Kidney epithelial cell (primary cell): ENCODE measurements around the gene IGSF1. TPM values are rescaled to one million over a fixed set of nuclear protein-coding genes. Genes with fewer than 3 reads are reported as not detected.

Experiments
- DNase-seq: peaks from one replicate; pipeline ENCODE4 v3.0.0-alpha.2; 2010; ENCODE audit warnings: low read depth
- H3K27me3 ChIP-seq: 2 replicates; pipeline ENCODE4 v1.6.0; 2011; ENCODE audit warnings: low read length; ENCODE audit not compliant: control insufficient read depth, insufficient read depth
- H3K36me3 ChIP-seq: 2 replicates; pipeline ENCODE4 v1.5.1; 2011; ENCODE audit warnings: low read length; ENCODE audit not compliant: control insufficient read depth, insufficient read depth
- H3K4me3 ChIP-seq: 2 replicates; pipeline ENCODE4 v1.5.1; 2011; ENCODE audit warnings: low read depth, mild to moderate bottlenecking, control low read depth, low read length
- total RNA-seq: library from RNA; depleted of rRNA; stranded (reverse); fragments of >200 nt; gene quantifications from 2 replicates; pipeline ENCODE4 v1.2.3, GENCODE V29; 2015
- TF ChIP-seq, protein P1 (sequence below): IDR thresholded peaks from 2 replicates; pipeline ENCODE4 v1.5.1; 2011; ENCODE audit warnings: mild to moderate bottlenecking, moderate library complexity, low read length, control low read depth, inconsistent platforms; ENCODE audit not compliant: insufficient read depth, poor library complexity, severe bottlenecking

The IGSF1 gene, protein sequence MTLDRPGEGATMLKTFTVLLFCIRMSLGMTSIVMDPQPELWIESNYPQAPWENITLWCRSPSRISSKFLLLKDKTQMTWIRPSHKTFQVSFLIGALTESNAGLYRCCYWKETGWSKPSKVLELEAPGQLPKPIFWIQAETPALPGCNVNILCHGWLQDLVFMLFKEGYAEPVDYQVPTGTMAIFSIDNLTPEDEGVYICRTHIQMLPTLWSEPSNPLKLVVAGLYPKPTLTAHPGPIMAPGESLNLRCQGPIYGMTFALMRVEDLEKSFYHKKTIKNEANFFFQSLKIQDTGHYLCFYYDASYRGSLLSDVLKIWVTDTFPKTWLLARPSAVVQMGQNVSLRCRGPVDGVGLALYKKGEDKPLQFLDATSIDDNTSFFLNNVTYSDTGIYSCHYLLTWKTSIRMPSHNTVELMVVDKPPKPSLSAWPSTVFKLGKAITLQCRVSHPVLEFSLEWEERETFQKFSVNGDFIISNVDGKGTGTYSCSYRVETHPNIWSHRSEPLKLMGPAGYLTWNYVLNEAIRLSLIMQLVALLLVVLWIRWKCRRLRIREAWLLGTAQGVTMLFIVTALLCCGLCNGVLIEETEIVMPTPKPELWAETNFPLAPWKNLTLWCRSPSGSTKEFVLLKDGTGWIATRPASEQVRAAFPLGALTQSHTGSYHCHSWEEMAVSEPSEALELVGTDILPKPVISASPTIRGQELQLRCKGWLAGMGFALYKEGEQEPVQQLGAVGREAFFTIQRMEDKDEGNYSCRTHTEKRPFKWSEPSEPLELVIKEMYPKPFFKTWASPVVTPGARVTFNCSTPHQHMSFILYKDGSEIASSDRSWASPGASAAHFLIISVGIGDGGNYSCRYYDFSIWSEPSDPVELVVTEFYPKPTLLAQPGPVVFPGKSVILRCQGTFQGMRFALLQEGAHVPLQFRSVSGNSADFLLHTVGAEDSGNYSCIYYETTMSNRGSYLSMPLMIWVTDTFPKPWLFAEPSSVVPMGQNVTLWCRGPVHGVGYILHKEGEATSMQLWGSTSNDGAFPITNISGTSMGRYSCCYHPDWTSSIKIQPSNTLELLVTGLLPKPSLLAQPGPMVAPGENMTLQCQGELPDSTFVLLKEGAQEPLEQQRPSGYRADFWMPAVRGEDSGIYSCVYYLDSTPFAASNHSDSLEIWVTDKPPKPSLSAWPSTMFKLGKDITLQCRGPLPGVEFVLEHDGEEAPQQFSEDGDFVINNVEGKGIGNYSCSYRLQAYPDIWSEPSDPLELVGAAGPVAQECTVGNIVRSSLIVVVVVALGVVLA (N-terminal part only)
- 0.13 and 0.27 TPM in 2 replicates for total RNA-seq

DNA sequence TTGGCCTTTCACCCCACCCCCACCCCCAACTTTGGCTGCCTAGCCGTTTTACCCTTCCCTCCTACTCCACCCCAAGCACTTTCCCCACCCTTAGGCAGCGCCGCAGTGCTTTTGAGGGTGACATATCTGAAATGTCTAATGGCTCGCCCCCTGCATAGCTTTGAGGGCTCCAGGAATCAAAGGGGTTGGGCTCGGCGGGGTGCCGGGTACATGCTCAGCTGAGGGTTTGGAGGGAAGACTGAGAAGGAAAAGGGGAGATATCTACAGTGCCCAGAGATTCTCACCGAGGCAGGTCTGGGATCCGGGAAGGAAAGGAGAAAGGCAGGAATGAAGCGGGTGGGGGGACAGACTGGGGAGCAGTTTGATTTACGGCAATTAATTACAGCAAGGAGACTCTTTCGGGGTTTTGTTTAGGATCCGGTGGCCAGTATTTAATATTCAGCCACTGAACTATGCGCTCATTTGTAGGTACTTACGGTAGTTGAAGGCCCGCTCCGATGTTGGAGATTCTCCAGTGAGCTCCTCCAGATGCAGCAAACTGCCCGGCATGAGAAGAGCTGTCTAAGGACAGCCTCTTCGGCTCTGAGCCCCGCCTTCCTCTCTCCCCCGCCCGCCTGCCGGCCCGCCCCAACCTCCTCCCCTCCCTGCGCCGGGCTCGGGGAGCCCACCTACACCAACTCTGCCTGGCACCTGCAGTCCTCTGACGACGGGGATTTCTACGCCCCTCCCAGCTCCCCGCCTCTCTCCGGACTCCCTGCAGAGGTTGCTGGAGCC, at the start of gene IGSF1:
Gene IGSF1, minus strand, starts transcription at position 569 of the 774 bp plus-strand sequence. CDS start 2,632 bp downstream, outside the sequence.
- peak within 1 kb of the TSS; percentile 15 for H3K4me3 ChIP-seq
- H3K27me3 ChIP-seq = no peaks in the 10 kb centered on the region

GRCh38 chrX:131332331-131332730, 43.2 kb upstream of the IGSF1 start:
- Histone ChIP-seq H3K4me3 (no peak overlapping the region), H3K36me3 (no peaks in the 10 kb centered on the region), H3K27me3 (no peaks in the 10 kb centered on the region)
- TF ChIP-seq, protein P1, sequence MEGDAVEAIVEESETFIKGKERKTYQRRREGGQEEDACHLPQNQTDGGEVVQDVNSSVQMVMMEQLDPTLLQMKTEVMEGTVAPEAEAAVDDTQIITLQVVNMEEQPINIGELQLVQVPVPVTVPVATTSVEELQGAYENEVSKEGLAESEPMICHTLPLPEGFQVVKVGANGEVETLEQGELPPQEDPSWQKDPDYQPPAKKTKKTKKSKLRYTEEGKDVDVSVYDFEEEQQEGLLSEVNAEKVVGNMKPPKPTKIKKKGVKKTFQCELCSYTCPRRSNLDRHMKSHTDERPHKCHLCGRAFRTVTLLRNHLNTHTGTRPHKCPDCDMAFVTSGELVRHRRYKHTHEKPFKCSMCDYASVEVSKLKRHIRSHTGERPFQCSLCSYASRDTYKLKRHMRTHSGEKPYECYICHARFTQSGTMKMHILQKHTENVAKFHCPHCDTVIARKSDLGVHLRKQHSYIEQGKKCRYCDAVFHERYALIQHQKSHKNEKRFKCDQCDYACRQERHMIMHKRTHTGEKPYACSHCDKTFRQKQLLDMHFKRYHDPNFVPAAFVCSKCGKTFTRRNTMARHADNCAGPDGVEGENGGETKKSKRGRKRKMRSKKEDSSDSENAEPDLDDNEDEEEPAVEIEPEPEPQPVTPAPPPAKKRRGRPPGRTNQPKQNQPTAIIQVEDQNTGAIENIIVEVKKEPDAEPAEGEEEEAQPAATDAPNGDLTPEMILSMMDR = no peak
- no peak for DNase-seq

More for the DNA sequence above, at the start of gene IGSF1:
- TF ChIP-seq, protein P1 = no peak
- DNase-seq = peak; percentile 2
- no peaks in the 10 kb centered on the region for H3K36me3 ChIP-seq

GRCh38 chrX:131331152-131331551, 42.0 kb upstream of the IGSF1 start:
- TF ChIP-seq, protein P1 = no peak
- H3K4me3 ChIP-seq = no peak overlapping the region
- no peaks in the 10 kb centered on the region for H3K27me3 ChIP-seq
- no peak for DNase-seq
- no peaks in the 10 kb centered on the region for H3K36me3 ChIP-seq

DNA sequence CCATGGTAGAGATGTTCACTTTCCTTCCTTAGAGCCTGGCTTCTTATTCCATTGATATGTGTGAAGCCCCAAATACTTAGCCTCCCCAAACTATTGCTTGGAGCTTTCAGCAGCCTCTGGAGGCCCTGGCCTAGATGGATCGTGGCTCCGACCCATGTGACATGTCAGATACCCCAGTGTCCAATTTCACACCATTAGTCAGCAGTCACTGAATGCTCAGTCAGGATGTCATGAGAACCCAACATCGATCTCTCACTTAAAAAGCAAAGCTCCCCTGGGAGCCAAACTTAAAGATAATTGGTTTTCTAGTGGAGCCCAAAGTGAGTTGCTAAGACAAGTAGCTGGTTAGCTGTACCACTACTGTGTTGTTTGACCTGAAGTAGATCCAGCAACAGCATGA, 41.6 kb upstream of the IGSF1 start:
- H3K27me3 ChIP-seq = no peaks in the 10 kb centered on the region
- TF ChIP-seq, protein P1 = no peak
- no peak for DNase-seq
- H3K4me3 ChIP-seq = no peak overlapping the region
- H3K36me3 ChIP-seq = no peaks in the 10 kb centered on the region

- no peak overlapping the region for H3K4me3 ChIP-seq
- H3K27me3 ChIP-seq = no peaks in the 10 kb centered on the region
- no peak for DNase-seq
- TF ChIP-seq, protein P1 = no peak
- no peaks in the 10 kb centered on the region for H3K36me3 ChIP-seq
Observed at GRCh38 chrX:131322651-131323050, 33.5 kb upstream of the IGSF1 start.
